HG03135 (cell line): ENCODE measurements around the gene GPX2.
"Not testable (repeated sequence)": the region's sequence is repeated elsewhere in the genome, so short reads cannot be mapped to it uniquely, and the experiment has no call there.

Experiments used
- ATAC-seq: cut with Tn5 transposase; IDR thresholded peaks from one replicate; pipeline ENCODE4 v1.9.1; 2021; ENCODE audit warnings: mild to moderate bottlenecking, moderate library complexity; ENCODE audit not compliant: unreplicated experiment

The GPX2 gene

DNA sequence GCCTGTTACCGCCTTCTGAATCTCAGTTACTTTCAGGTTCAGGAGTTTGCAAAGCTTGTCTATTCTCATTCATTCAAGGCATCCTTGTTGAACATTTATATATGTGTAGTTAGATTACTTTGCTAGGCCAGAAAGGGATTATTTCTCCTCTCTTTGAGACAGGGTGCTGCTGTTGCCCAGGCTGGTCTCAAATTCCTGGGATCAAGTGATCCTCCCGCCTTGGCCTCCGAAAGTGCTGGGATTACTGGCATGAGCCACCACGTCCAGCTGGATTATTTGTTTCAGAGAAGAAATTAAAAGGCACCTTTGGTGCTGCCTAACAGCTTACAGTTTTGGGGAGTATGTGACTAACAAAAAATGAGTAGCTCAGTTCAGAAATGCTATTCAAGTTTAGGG lies 27.5 kb downstream of the GPX2 start:
- no peak for ATAC-seq

DNA sequence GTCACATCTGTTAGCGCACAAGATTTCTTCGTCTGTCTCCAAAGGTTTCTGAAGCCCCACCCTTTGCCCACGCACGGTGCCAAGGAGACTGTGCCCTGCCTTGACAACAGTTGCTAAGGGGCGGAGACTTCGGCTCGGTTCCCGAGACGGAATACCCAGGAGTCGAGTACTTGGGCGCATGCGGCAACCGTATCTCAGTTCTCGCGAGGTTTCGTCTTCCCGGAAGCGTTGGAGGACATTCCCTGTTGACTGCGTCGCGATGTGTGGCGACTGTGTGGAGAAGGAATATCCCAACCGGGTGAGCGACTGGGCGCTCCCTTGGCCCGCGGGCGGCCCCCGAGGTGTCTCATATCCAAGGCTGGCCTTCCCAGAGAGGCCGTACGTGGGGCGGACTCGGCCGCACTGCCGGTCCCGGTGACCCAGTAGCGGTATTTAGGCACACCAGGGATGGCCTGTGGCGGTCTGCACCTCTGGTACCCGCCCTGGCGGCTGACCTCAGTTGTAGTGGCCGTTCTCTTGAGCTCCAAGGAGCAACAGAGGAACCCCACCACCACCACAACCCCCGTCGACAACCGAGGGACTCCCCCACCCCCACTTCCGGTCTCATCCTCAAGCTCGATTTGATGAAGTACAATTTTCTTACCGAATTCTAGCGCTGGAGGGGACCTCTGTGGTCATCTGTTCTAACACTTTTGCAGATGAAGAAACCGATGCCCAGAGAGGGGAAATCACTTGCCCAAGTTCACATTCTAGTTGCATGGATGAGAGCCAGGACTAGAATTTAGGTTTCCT lies 28.1 kb downstream of the GPX2 start, which contains the start of gene CHURC1:
Gene CHURC1 (plus strand): TSS at position 219 of the 792 bp plus-strand sequence. CDS start 41 bp downstream, at position 260.
- peak; percentile 97 for ATAC-seq

DNA sequence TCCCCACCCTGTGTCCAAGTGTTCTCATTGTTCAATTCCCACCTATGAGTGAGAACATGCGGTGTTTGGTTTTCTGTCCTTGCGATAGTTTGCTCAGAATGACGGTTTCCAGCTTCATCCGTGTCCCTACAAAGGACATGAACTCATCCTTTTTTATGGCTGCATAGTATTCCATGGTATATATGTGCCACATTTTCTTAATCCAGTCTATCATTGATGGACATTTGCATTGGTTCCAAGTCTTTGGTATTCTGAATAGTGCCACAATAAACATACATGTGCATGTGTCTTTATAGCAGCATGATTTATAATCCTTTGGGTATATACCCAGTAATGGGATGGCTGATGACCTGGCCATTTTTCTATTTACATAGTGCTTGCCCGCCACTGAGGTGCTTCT lies 29.1 kb downstream of the GPX2 start:
- not testable (repeated sequence) for ATAC-seq

DNA sequence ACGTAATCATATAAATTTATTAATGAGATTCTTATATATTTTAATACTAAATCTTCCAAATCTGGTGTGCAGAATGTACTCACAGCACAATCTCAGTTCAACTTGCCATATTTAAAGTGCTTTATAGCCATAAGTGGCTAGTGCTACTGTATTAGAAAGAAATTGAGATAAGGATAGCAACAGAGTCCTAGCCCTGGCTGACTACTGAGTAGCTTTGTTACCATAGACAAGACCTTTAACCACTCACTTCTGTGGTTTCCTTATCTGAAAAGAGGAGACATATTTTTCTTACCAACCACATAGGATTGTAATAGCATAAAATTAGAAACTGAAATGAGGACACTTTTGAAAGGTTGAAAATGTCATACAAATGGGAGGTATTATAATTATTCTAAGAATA lies 30.3 kb downstream of the GPX2 start:
- ATAC-seq, result no peak

DNA sequence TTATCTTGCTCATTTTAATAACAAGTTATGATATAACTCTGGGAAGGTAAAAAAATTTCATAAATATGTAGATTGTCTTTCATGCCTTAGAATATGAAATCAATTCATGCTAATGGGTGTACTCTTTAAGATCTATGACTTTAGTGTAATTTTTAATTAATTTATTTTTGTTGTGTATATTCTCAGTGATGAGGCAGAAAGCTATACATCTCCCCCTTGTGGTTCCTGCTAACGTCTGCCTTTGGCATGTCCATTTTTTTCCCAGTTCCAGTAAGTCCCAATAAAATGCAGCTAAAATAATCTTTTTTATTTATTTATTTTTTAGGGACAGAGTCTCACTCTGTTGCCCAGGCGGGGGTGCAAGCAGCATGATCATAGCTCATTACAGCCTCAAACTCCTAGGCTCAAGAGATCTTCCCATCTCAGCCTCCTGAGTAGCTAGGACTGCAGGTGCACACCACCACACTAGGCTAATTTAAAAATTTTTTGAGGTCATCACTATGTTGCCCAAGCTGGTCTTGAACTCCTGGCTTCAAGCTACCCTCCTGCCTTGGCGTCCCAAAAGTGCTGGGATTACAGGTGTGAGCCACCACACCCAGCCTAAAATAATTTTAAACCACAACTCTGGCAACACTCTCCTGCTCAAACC lies 31.6 kb downstream of the GPX2 start:
- no peak for ATAC-seq

DNA sequence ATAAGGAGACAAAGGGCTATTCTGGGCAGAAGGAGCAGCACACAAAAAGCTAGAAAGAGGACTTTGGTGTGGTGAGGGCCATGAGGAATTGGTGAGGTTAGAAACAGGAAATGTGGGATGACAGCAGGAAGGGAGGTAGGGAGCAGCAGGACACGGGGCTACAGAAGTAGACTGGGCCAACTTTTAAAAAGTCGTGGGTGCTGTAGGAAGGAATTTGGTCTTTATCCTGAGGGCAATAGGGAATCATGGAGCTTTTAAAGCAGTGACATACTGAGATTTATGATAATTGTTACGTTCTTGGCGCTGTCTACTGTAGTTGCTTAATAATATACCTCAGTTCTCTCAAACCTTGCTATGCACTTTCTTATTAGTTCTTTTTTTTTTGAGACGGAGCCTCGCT lies 36.5 kb downstream of the GPX2 start:
- no peak for ATAC-seq

DNA sequence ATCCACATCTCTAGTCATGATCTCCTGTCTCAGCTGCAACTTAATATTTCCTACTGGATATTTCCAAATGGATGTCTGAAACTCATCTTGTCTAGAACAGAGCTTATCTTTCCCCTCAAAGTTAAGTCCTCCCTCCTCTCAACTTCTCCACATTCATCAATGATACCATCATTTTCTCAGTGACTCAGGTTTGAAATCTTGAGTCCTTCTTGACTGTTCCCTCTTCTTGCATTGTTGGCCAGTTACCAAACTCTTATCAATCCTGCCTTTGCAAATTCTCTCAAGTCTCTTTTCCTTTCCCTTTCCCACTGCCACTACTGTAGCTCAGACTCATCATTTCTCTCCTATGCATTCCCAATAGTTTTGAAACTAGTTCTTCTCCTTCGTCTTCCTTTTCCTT lies 42.6 kb downstream of the GPX2 start:
- ATAC-seq, result no peak

DNA sequence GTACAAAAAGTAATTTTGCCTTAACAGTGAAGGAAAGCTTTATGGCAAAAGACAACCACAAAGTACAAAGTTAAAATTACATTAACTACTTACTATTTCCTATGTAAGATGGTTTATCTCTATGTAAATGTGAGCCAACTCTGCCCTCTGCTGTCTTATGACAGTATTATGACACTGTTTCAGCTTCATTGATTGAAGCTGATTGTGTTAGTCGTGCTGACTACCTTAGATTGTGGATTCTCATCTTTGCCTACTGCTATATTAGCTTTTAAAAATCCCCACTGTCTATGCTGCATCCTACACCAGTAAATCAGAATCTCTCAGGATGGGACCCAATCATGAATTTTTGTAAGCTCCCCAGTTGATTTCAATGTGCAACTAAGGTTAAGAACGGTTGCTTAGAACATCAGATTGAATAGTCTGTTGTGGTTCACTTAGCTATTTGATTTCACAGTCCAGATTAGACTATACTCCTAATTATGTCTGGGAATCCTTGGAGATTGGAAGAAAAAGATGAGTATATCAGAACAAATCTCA lies 50.6 kb downstream of the GPX2 start:
- ATAC-seq, result no peak

DNA sequence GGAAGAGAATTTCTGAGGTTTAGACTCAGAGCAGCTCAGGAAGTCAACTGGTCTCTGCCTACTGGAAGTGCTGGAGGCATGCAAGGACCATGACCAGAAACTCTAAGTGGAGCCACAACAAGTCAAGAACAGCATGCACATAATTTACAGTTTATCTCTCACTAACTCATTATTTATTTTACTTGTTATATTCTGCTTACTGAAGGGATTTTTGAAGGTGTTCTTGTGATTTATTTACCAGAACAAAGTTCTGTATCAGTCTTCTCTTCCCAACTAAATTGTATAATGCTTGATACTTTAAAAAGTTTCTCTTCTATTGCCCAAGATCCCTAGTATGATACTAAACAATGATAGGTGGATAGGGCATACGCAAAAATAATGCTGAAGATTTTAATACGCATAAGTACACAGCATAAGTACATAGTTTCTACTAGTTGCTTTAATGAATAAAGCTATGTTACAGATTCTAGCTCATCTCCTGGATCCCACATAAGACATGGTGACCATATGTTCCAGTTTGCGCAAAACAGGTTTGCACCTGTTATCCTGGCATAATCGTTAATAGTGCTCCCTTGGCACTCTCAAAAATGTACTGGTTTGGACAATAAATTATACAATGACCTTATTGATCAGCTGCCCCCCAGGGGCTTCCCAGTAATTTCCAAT lies 51.2 kb downstream of the GPX2 start:
- ATAC-seq, result no peak

DNA sequence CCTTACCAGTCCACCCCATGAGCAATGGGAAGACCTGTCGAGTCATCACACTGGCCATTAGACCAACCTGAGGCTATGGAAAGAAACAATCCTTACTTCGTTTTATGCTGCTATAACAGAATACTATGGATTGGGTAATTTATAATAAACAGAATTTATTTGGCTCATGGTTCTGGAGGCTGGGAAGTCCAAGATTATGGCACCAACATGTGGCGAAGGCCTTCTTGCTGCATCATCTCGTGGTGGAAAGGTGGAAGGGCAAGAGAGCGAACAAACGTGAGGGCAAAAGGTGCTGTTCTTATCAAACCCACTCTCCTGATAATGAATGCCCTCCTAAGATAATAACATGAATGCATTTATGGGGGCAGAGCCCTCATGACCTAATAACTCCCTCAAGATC lies 53.2 kb downstream of the GPX2 start:
- ATAC-seq, result no peak
